B cell (primary cell): ENCODE results near the gene DIS3L2.

Experiments
- CTCF ChIP-seq: fragments of 200-600 bp; IDR thresholded peaks from one replicate; pipeline ENCODE4 v1.8.0; 2022; ENCODE audit warnings: antibody characterized with exemption, mild to moderate bottlenecking
- EZH2 ChIP-seq: IDR thresholded peaks from 2 replicates; pipeline ENCODE4 v1.6.1; 2012; ENCODE audit warnings: borderline replicate concordance, low read depth, mild to moderate bottlenecking, moderate library complexity, low read length; ENCODE audit not compliant: insufficient read depth, poor library complexity, severe bottlenecking

GRCh38 chr2:232273903-232274643 is 312.6 kb downstream of the DIS3L2 start:
- no peak for TF ChIP-seq CTCF
- no peak for TF ChIP-seq EZH2
